ENCODE data around the gene CELSR1.

DNA sequence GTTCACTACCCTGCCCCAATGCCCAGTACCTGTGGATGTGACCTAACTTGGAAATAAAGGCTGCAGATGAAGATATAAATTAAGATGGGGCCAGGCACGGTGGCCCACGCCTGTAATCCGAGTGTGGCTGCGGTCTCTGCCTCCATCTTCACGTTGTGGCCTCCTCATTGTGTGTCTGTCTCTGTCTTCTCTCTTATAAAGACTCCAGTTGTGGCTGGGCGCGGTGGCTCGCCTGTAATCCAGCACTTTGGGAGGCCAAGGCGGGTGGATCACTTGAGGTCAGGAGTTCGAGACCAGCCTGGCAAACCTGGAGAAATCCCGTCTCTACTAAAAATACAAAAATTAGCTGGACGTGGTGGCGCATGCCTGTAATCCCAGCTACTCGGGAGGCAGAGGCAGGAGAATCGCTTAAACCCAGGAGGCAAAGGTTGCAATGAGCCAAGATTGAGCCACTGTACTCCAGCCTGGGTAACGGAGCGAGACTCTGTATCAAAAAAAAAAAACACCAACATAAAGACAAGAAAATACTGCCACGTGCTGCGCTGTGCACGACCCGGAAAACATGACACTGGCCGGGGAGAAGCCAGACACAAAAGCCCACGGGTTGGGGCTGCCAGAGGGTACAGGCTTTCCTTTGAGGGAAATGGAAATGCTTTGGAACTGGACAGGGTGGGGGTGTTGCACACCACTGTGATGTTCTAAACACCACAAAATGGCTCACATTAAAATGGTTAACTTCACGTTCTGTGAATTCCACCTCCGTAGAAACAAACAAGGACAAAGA is 18.7 kb downstream of the CELSR1 start:
- TF ChIP-seq, protein P1, sequence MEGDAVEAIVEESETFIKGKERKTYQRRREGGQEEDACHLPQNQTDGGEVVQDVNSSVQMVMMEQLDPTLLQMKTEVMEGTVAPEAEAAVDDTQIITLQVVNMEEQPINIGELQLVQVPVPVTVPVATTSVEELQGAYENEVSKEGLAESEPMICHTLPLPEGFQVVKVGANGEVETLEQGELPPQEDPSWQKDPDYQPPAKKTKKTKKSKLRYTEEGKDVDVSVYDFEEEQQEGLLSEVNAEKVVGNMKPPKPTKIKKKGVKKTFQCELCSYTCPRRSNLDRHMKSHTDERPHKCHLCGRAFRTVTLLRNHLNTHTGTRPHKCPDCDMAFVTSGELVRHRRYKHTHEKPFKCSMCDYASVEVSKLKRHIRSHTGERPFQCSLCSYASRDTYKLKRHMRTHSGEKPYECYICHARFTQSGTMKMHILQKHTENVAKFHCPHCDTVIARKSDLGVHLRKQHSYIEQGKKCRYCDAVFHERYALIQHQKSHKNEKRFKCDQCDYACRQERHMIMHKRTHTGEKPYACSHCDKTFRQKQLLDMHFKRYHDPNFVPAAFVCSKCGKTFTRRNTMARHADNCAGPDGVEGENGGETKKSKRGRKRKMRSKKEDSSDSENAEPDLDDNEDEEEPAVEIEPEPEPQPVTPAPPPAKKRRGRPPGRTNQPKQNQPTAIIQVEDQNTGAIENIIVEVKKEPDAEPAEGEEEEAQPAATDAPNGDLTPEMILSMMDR (conservative IDR thresholded peaks at IDR 0.05; ENCODE audit: low read length), result no peak
- TF ChIP-seq EZH2phosphoT487 (IDR thresholded peaks at IDR 0.05; ENCODE audit: borderline replicate concordance, low read depth, low read length), result no peak

Measured in OCI-LY7 (cell line).